Thoracic aorta endothelial cell (primary cell): ENCODE measurements around the gene CRPPA. TPM values are rescaled to one million over a fixed set of nuclear protein-coding genes. Genes with fewer than 3 reads are reported as not detected.

Experiments
- small RNA-seq: library from RNA; depleted of rRNA; stranded (forward); fragments of <200 nt; gene quantifications from one replicate; pipeline ENCODE3, GENCODE V24; 2012
- total RNA-seq: library from RNA; depleted of rRNA; stranded (reverse); fragments of >200 nt; gene quantifications from 2 replicates; pipeline ENCODE4 v1.2.3, GENCODE V29; 2012

The CRPPA gene
- total RNA-seq, result 2.2 and 2.3 TPM in 2 replicates

GRCh38 chr7:16421333-16422102, at the start of gene CRPPA:
CRPPA (minus strand) TSS chr7:16421538; CDS start chr7:16421322, 216 bp downstream.

GRCh38 chr7:16465469-16466361, 44.4 kb upstream of the CRPPA start, which contains the start of gene SOSTDC1:
SOSTDC1 (minus strand) TSS chr7:16465738; CDS start chr7:16465668, 70 bp downstream.

Small RNAs within 50 kb of the gene (small RNA-seq; reads per million reads assigned to genes)
- not detected for gene AC005014.3

Other genes with a start within 250 kb of the CRPPA start
- gene SOSTDC1, start 44.2 kb upstream of the CRPPA start, total RNA-seq, result not detected in 2 replicates
- gene LRRC72, start 105.3 kb upstream of the CRPPA start, total RNA-seq, result not detected in 2 replicates
- 9.8 and 12.5 TPM in 2 replicates for gene ANKMY2, start 224.2 kb upstream of the CRPPA start, total RNA-seq
- gene BZW2, start 224.6 kb upstream of the CRPPA start, total RNA-seq, result 122 and 137 TPM in 2 replicates